ENCODE measurements around the gene DHRS2. TPM values are rescaled to one million over a fixed set of nuclear protein-coding genes. Genes with fewer than 3 reads are reported as not detected.

DHRS2 gene
- total RNA-seq, 1 experiment from 2014 or later: 0.84 TPM

DNA sequence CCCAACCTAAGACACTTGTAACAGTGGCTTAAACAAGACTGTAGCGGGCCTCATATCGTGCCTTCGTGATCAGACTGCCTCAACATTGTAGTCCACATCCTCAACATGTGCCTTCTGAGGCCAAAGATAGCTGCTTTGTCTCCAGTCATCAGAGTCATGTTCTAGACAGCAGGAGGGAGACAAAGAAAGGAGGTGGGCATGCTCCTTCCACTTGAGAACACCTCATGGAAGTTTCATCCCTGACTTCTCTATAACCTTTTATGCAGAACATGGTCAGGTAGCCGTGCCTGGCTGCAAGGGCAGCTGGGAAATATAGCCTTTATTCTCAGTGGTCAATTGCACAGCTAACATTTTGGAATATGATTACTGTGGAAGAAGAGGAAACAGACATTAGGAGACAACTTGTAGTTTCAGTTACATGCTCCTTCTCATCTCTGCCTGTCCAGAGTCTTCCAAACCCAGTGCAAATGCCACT lies 25.3 kb upstream of the DHRS2 start:
- no peak for DNase-seq (ENCODE audit: extremely low read depth, low read depth)

DNA sequence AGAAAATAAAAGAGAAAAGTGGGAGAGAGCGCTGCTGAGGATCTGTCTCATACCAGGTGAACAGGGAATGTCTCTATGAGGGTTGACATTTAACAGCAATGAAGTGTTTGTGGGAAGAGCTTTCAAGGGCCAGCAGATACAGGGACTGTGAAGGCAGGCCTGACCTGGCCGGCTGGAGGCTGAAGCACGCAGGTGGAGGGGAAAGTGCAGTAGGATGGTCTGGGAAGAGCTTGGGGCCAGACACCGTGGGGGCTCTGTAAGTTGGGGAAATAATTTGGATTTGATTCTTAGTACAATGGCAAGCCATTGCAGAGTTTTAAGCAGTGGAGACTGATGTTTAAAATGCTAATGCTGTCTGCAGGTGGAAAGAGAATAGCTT lies 23.8 kb upstream of the DHRS2 start:
- DNase-seq (ENCODE audit: extremely low read depth, low read depth): no peak

DNA sequence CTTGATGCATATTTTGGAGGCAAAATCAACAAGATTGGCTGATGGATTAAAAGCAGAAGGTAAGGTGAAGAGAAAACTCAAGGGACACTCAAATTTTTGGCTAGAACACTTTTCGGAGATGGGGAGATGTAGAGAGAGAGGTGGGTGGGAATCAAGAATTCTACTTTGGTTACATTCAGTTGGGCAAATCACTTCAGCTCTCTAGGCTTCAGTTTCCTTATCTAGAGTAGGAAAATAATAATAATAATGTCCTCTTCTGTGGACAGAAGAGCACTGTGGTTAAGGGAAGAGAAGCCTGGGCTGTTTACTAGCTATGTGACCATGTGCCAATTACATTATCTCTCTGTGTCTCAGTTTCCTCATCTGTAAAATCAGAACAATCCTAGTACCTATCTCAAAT lies 23.4 kb upstream of the DHRS2 start:
- no peak for DNase-seq (ENCODE audit: extremely low read depth, low read depth)

DNA sequence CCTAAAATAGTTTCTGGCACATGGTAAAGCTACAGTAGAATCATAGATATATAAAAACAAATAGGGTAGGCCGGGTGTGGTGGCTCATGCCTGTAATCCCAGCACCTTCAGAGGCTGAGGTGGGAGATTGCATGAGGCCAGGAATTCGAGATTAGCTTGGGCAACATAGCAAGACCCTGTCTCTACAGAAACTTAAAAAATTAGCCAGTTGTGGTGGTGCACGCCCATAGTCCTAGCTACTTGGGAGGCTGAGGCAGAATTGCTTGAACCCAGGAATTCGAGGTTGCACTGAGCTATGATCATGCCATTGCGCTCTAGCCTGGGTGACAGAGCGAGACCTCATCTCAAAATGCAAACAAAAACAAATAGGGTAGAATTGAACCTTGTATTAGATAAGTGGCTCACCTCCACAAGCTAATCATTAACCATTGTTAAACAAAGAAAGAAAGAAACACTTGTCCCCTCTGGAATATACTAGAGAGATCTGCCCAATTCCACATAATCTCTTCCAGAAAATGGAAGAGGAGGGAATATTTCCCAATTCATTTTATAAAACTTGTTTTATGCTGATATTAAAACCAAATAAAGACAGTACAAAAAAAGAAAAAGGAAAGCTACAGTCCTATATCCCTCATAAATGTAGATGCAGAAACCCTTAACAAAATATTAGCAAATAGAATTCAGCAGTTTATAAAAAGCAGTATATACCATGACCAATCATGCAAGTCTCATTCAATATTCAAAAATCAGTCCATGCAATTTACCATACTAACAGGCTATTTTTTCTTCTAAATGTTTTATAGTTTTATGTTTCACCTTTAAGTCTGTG lies 22.7 kb upstream of the DHRS2 start:
- no peak for DNase-seq (ENCODE audit: extremely low read depth, low read depth)

DNA sequence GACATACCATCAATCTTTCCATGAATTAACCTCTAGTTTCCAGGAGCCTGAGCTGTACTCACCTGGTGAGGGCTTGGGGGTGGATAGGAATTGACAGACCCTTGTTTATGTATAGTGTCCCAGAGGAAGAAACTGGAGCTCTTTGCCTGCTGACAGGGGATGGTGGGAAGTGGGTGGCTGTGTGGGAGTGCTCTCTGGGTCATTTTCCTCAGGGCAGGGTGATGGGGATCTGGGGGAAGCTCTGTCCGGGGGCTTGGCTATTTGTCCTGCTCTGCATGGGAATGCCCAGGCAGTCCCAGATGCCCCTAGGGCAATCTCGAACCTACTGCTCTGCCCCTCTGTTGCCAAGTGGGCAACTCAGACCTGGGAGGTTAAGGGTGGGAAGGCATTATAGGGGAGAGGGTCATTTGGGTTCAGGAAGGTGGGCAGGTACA lies 21.8 kb upstream of the DHRS2 start:
- no peak for DNase-seq (ENCODE audit: extremely low read depth, low read depth)

DNA sequence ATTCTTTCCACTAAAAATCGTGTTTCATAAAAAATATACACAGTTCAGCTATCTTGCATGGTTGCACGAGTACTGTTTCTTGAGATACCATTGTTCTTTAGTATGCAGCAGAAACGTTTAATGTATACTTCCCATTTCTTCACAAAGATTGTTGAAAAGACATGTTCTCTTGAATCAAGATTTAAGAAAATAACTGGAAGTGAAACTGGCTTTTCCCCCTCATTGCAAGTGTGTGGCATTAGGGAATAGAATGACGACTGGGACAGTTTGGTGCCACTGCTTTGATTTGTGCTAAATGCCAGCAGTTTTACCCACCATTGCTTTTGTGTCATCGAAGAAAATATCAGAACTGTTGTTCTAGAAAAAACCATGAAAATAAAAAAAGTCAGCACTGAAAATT lies 20.3 kb upstream of the DHRS2 start:
- no peak for DNase-seq (ENCODE audit: extremely low read depth, low read depth)

DNA sequence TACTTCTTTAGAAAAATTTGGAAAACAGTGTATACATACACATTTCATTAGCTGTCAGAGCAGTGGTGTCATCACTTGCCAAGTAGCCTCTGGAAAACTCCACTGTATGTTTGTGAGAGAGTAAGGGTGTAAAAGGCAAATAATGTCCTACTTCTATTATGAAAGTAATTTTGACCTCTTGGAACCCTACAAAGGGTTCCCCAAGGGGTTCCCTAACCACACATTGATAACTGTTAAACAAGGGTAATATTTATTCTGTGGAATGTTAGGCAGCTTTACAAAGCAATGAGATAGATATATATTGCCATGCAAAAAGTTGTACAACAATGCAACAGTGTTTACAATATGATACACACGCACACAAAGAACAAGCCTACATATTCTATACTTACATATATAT lies 18.6 kb upstream of the DHRS2 start:
- DNase-seq (ENCODE audit: extremely low read depth, low read depth): no peak

DNA sequence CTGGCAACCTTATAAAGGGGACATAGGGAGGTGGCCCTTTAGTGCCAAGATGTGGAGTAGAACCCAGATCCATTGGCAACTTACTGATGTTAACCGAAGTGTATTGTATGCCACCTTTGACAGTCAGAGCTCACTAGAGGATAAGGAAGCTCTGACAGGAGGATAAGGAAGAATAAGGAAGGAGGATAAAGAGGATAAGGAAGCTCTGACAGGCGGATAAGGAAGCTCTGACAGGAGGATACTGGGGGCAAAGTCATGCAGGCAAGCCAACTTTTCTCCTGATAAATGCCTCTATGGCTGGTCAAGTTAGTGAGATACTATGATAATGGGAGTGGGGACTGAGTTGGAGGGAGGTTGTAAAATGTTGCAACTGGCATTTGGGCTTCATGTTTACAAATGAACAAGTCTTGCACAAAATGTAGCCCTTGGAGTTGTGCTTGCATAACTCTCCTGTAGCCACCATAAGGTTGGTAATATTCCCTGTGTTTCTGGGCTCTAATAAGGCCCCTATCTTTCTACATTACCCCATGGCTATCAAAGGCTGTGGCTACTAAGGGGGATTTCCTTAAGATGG lies 17.7 kb upstream of the DHRS2 start:
- DNase-seq (ENCODE audit: extremely low read depth, low read depth): no peak

DNA sequence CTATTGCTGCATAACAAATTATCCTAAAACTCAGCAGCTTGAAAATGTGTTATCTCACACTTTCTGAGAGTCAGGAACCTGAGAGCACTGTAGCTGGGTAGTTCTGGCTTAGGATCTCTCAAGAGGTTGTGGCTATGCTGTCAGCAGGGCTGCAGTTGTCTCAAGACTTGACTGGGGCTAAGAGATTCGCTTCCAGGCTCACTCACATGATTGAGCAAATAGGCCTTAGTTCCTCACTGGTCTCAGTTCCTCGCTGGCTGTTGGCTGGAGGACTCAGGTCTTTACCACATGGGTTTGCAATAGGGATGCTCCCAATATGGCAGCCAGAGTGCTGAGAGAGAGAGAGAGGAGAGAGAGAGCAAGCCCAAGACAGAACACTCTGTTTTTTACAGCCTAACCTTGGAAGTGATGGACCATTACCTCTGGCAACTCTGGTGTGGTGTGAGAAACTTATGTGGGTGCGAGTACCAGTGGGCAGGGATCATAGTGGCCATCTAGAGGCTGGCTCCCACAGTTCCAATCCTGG lies 15.9 kb upstream of the DHRS2 start:
- DNase-seq (ENCODE audit: extremely low read depth, low read depth): no peak

DNA sequence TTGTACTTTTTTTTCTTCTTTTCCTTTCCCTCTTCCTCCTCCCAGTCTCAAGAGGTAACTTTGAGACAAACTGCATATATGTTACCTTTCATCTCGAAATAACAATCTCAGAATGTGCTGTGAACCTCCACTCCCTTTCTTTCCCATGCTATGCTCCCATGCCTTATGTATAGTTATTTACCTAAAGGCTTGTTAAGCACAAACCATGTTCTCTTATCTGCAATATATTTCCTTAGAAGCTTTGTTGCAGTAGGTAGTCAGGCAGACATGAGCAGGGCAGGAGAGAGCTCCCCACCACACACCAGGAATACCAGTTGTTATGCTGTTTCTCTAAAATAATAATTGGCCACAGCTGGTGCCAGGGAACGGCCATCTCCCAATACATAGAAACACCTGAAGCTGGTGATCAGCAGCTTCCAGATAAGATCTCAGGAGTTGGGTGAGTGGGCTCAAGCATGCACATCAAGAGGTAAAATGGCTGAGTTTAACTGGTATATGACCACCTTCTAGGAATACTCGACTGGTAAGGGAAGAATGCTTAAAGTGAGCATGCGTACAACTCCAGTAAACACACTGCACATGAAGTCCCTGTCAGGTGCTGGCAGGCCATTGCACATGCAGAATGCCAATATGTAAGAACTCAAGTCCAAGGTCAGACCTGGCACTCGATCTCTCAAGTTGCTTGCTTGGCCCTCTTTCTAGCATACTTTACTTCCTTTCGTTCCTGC lies 14.8 kb upstream of the DHRS2 start:
- DNase-seq (ENCODE audit: extremely low read depth, low read depth): no peak

DNA sequence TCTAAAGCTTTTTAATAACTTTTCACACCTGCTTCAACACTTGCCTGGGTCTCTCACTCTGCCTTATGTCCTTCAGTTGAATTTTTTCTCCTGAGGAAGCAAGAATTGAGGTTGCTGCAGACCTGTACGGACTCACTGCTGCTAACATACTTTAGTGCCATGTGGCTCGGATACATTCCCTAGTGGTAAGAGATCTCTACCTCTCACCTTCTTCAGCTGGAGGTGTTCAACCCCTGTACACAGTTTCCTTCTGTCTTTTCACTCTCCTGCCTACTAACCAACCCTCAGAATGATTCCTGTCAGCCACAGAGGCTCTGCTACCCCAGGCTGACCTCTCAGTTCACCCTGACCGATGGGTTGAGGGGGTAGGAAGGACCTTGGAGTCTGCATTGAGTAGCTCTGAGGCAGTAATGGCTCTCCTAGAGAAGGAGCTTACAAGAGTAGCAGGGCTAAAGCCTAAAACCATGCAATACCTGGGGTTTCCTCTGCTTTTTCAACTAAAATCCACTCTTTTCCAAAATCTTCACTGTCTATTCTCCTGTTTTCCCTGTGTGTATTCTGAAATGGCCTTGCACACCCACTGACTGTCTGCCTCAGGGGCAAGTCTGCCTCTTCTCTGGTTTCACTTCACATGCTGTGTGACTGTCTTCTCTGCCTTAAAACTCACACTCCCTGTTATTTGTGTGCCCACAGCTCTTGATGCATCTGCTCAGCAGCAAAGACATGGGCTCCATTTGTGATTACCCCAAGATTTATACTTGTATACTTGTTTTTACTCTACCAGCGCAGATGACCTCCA lies 14.0 kb upstream of the DHRS2 start:
- no peak for DNase-seq (ENCODE audit: extremely low read depth, low read depth)

DNA sequence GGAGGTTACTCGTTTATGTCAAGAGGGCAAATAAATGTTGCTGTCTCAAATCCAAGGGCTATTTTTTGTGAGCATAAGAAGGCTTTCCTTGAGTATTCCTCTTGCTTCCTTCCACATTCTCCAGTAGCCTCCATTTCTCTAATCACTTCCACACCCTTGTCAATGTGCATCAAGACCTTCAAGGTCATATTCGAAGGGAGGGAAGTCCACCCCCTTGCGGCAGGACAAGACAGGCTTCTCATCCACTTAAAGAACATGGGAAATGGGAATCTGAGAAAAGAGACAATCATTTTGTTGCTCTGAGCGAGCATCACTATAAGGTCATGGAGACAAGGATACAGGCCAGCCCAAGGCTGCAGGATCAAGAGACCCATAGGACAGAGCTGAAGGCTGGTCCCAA lies 13.2 kb upstream of the DHRS2 start:
- no peak for DNase-seq (ENCODE audit: extremely low read depth, low read depth)

DNA sequence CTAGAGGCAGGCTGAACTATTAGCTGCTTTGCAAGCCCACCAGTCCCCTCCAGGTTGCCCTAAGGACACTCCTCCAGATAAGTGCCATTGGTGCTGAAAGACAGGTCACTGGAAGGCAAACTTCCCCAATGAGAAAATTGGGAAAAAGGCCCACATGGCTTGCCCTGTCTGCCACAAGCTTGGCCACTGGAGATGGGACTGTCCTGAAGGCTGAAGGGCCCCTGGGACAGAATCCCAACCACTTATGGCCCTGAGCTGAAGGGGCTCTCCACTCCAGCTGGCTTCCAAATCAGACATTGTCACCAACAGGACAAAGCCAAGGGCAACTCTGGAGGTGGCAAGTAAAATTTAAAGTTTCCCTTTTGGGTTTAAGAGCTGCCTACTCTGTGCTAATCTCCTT lies 12.2 kb upstream of the DHRS2 start:
- no peak for DNase-seq (ENCODE audit: extremely low read depth, low read depth)

DNA sequence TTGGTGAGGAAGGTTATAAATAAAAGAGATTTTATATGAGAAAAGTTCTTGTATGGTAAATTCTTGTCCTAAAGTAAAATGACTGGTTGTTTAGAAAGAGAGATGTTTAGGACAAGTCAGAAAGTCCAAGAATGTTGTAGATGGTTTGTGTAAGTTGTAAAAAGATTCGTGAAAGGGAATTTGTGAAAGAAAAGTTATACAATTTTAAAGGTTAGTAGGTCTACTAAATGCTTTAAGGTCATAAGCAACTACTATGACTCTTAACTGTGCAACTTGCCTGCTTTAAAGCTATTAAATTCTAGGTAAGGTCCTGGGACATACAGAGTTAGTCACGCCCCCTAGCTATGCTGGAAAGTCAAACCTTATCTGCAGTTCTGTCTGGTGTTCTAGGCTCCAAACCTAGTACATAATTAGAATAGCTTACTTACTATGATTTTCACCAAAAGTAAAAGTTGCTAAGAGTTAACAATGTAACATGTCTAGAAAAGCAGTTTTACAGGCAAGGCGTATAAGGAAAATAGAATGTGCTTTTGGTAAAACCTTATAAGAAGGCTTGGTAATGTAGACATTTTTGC lies 11.2 kb upstream of the DHRS2 start:
- no peak for DNase-seq (ENCODE audit: extremely low read depth, low read depth)

DNA sequence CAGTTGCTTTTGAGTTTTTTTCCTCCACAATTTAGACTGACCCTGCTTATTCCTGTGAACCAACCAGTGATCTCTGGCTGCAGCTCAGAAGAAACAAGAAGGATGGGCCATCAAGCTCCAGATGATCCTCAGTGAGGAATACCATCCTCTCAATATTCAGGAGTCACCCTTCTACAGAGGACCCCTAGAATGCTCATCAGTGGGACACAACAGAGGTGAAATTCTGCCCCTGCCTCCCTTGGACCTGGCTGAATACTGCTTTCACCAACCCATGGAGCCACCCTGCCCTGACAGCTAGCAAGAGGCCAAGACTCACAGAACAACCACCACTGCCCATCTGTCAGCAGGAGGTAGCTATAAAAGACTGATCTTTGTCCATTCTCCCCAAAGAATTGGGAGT lies 9.2 kb upstream of the DHRS2 start:
- no peak for DNase-seq (ENCODE audit: extremely low read depth, low read depth)

DNA sequence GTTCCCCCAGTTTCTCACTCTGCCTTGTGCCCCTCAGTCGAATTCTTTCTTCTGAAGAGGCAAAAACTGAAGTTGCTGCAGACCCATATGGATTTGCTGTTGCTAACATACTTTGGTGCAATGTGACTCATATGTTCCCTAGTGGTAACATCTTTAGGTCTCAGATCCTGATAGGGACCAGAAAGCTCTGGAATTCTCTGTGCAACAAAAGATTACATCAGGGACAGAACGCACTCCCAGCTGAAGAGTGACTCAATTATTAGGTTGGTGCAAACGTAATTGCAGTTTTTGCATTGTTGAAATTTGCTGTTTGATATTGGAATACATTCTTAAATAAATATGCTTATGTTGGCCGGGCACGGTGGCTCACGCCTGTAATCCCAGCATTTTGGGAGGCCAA lies 8.2 kb upstream of the DHRS2 start:
- no peak for DNase-seq (ENCODE audit: extremely low read depth, low read depth)

DNA sequence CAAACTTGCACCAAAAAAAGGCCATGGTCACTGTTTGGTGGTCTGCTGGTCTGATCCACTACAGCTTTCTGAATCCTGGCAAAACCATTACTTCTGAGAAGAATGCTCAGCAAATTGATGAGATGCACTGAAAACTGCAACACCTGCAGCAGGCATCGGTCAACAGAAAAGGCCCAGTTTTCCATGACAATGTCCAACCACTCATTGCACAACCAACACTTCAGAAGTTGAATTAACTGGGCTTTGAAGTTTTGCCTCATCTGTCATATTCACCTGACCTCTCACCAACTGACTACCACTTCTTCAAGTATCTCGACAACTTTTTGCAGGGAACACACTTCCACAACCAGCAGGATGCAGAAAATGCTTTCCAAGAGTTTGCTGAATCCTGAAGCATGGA lies 7.0 kb upstream of the DHRS2 start:
- no peak for DNase-seq (ENCODE audit: extremely low read depth, low read depth)

DNA sequence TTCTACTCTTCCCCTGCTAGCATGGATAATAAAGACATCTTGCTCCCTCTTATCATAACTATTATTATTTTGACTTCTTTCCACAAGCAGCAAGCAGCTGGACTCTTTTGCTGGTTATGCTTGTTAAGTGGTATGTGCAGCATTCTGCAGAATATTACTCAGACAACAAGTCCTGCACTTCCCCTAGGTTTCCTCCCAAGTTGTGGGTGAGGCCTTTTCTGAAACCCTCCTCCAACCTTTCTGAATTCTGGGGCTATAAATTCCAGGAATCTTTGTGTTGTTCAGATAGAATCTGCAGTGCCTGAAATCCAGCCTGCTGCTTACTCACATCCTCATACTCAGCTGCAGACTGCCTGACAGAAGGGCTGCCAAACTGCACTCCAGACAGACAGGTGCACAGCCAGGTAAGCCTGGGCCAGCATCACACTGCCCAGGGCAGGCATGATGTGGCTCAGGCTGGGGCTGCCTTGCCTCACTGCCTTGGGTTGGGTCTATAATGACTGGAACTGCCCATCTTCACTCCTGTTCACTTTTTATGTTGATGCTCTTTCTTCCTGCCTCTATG lies 6.2 kb upstream of the DHRS2 start:
- DNase-seq (ENCODE audit: extremely low read depth, low read depth): no peak

DNA sequence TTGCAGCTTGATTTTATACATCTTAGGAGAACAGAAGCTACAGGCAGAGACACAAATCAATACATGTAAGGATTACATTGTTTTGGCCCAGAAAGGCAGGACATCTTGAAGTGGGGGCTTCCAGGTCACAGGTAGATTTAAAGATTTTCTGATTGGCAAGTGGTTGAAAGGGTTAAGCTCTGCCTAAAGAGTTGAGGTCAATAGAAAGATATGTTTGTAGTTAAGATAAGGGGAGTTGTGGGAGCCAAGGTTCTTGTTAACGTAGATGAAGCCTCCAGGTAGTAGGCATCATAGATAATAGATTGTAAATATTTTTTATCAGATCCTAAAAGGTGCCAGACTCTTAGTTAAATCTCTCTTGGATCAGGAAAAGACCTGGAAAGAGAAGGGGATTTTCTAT lies 5.5 kb upstream of the DHRS2 start:
- no peak for DNase-seq (ENCODE audit: extremely low read depth, low read depth)

DNA sequence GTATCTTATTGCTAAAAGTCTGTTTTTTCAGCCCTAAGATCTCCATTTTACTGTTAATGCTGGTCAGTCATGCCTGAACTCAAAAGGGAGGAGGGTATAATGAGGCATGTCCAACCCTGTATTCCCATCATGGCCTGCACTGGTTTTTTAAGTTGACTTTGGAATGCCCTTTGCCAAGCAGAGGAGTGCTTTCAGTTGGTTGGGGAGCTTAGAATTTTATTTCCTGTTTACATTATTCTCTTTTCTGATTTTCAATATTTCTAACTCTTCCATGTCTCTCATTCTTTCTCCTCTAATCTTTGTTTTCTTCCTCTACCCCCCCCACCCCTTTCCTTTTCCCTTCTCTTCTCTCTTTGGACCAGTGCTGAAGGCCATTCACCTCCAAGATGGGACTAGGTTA lies 4.9 kb upstream of the DHRS2 start:
- no peak for DNase-seq (ENCODE audit: extremely low read depth, low read depth)

Data from NCI-H460 (cell line).